Measurements from ENCODE around the gene OSTC.

GRCh38 chr4:108717386-108717785 is 67.0 kb downstream of the OSTC start:
- no peak for TF ChIP-seq POLR2A (IDR thresholded peaks at IDR 0.05)
- TF ChIP-seq CTCF (IDR thresholded peaks at IDR 0.05) = no peak
